Fibroblast of pulmonary artery (primary cell): ENCODE results near the gene TCERG1L.

ENCODE experiments used
- DNase-seq: peaks from one replicate; pipeline ENCODE4 v3.0.0-alpha.2; 2010; ENCODE audit warnings: low read depth
- H3K4me3 ChIP-seq: replicated peaks from 2 replicates; pipeline ENCODE4 v1.5.1; 2011; ENCODE audit warnings: low read depth, mild to moderate bottlenecking, control low read depth, low read length, moderate library complexity
- CTCF ChIP-seq: IDR thresholded peaks from 2 replicates; pipeline ENCODE4 v1.5.1; 2011; ENCODE audit warnings: mild to moderate bottlenecking, control low read depth, low read length, inconsistent platforms; ENCODE audit errors: missing control alignments

TCERG1L gene

GRCh38 chr10:131127610-131128009, 183.9 kb downstream of the TCERG1L start:
- H3K4me3 ChIP-seq: no peak overlapping the region
- no peak for TF ChIP-seq CTCF
- no peak for DNase-seq

- DNase-seq: no peak
- no peak overlapping the region for H3K4me3 ChIP-seq
- TF ChIP-seq CTCF: no peak
Measured at GRCh38 chr10:131127138-131127589, 184.4 kb downstream of the TCERG1L start.

- no peak for TF ChIP-seq CTCF
- H3K4me3 ChIP-seq: no peak overlapping the region
- DNase-seq: no peak
Measured at GRCh38 chr10:131126321-131127137, 185.0 kb downstream of the TCERG1L start.

GRCh38 chr10:131125511-131126225, 185.9 kb downstream of the TCERG1L start:
- no peak for TF ChIP-seq CTCF
- H3K4me3 ChIP-seq: no peak overlapping the region
- no peak for DNase-seq

- H3K4me3 ChIP-seq: no peak overlapping the region
- no peak for DNase-seq
- TF ChIP-seq CTCF: no peak
Measured at GRCh38 chr10:131124945-131125344, 186.6 kb downstream of the TCERG1L start.

- no peak for TF ChIP-seq CTCF
- DNase-seq: no peak
- no peak overlapping the region for H3K4me3 ChIP-seq
Measured at GRCh38 chr10:131123496-131123895, 188.0 kb downstream of the TCERG1L start.
